Epithelial cell of esophagus (primary cell): Measurements from ENCODE around the gene HMCN1.
"Not testable (repeated sequence)": the region's sequence is repeated elsewhere in the genome, so short reads cannot be mapped to it uniquely, and the experiment has no call there.

Source experiments
- DNase-seq: peaks from one replicate; pipeline ENCODE4 v3.0.0; 2010; ENCODE audit warnings: low read depth
- H3K4me3 ChIP-seq: 2 replicates; pipeline ENCODE4 v1.5.1; 2011; ENCODE audit warnings: mild to moderate bottlenecking, low read length, control low read depth
- TF ChIP-seq, protein P1 (sequence below): IDR thresholded peaks from 2 replicates; pipeline ENCODE4 v1.5.1; 2011; ENCODE audit warnings: low read depth, mild to moderate bottlenecking, low read length, control low read depth, inconsistent platforms; ENCODE audit not compliant: insufficient read depth; ENCODE audit errors: missing control alignments

HMCN1 gene

DNA sequence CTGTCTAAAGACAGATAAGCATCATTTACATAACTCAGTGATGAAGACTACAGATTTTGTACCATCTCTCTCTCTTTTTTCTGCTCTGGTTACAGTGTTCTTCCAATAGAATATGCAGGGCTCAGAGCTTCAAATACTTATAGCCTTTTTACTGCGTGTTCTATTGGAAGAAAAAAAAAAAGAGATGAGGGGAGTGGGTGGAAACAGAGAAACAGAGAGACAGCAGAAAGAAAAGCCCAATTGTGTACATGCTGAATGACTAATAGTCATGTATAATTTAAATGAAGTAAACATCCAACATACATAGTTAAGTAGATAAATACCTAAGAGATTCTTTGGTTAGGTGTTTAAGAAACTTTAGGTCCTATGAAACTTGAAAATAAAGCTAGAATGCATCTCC, 151.9 kb downstream of the HMCN1 start:
- no peak for DNase-seq
- TF ChIP-seq, protein P1, sequence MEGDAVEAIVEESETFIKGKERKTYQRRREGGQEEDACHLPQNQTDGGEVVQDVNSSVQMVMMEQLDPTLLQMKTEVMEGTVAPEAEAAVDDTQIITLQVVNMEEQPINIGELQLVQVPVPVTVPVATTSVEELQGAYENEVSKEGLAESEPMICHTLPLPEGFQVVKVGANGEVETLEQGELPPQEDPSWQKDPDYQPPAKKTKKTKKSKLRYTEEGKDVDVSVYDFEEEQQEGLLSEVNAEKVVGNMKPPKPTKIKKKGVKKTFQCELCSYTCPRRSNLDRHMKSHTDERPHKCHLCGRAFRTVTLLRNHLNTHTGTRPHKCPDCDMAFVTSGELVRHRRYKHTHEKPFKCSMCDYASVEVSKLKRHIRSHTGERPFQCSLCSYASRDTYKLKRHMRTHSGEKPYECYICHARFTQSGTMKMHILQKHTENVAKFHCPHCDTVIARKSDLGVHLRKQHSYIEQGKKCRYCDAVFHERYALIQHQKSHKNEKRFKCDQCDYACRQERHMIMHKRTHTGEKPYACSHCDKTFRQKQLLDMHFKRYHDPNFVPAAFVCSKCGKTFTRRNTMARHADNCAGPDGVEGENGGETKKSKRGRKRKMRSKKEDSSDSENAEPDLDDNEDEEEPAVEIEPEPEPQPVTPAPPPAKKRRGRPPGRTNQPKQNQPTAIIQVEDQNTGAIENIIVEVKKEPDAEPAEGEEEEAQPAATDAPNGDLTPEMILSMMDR = no peak
- no peak overlapping the region for H3K4me3 ChIP-seq

DNA sequence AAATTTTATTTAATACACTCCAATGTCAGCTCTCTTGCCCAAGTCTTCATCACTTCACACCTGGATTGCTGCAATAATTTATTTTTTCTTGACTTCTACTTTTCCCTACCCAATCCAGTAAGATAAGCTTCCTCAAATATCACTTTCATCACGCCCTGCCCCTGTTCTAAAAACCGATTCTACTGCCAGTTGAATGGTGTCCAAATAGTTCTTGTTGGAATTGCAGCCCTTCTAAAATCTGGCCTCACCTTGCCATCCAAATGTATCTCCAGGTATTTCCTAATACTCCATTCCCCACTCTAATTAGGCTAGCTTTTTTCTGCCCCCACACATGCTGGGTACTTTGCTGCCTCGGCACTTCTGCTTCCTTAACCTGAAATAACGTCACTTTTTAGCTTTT, 152.5 kb downstream of the HMCN1 start:
- TF ChIP-seq, protein P1 = no peak
- no peak overlapping the region for H3K4me3 ChIP-seq
- no peak for DNase-seq

DNA sequence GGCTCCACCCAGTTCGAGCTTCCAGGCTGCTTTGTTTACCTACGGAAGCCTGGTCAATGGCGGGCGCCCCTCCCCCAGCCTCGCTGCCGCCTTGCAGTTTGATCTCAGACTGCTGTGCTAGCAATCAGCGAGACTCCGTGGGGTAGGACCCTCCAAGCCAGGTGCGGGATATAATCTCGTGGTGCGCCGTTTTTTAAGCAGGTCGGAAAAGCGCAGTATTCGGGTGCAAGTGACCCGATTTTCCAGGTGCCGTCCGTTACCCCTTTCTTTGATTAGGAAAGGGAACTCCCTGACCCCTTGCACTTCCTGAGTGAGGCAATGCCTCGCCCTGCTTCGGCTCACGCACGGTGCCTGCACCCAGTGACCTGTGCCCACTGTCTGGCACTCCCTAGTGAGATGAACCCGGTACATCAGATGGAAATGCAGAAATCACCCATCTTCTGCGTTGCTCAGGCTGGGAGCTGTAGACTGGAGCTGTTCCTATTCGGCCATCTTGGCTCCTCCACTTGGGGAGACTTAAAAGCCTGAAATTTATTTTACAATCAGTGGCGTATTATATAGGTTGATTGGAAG, 158.7 kb downstream of the HMCN1 start:
- DNase-seq = not testable (repeated sequence)

DNA sequence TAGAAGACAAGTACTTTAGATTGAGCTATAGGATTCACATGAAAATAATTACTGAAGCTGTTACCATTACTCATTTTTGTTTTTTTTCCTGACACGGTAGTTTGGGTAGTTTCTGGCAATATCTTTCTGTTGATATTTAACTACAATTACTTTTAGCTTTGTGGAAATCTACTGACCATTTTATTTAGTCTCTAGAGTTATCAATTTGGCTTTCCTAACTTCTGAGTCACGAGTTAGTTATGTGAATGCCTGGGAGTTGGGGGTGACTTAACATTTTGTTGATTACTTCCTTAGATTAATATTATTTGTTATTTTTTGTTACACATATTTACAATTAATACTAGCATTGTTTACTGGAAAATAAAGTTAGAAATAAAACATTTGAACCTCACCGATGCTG, 160.6 kb downstream of the HMCN1 start:
- DNase-seq = no peak
- no peak overlapping the region for H3K4me3 ChIP-seq
- TF ChIP-seq, protein P1 = no peak

More for the DNA sequence above, 158.7 kb downstream of the HMCN1 start:
- H3K4me3 ChIP-seq = not testable (repeated sequence)

DNA sequence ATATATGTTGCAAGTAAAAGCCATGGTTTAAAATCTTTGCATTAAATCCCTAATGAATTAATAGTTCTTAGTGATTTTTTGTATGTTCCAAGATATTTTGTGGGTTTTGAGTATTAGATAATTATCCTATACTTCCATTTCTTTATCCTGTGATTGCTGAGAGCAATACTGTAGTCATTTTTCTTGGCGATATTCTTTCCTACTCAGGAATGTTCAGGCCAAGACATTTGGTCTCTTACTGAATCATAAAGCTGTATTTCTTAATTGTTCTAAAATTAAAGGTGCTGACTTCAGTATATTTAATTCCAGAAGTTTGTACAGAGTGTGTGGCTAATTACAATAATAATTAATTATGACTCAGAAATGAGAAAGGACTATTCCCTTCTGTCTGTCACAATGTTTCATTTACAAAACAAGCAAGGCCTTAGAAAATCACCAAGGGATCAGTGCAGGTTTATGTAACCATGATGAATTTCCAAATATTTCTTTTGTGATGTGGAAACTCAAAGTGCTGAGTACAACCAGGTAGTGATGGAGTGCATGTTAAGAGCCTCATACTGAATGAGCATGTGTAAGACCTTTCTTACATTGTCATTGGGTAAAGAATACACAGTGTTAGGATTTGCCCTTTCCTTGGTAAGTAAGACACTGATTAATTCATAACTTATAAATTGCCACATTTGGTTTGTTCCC, 161.2 kb downstream of the HMCN1 start:
- no peak overlapping the region for H3K4me3 ChIP-seq
- TF ChIP-seq, protein P1 = no peak
- peak; percentile 6 for DNase-seq

DNA sequence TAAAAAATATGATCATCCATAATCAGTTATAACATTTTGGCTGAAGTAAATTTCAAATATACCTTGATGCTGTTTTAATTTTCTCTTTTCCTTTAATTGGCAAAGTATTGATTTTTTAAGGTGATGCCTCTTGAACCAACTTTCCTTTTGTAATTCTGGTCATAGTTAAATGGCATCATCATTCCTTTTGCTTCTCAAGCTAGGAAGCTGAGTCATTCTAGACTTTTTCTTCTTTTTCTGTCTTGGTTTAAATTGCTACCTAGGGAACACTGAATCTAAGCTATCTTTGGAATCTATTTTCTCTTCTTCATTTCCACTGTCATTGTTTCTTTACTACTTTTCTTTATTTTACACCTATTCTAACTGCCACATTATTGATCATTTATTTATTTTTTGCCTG, 162.7 kb downstream of the HMCN1 start:
- no peak for DNase-seq
- TF ChIP-seq, protein P1 = no peak
- H3K4me3 ChIP-seq = no peak overlapping the region

DNA sequence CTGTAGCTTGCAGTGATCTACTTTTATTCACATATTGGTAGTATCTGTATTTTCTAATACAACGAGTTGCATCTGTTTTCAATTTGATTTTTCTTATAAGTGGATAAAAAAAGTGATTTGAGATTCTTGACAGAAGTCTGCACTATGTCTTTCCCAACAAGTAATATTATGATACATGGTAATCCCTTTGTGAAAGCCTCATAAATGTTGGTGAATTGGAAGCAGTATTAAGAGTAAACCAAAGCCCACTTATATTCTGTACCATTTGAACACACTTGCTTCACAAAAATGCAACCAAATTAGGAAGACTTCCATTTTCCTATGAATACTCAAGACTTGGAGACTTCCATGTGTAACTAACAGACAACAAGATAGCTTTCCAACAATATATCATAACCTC, 172.0 kb downstream of the HMCN1 start:
- TF ChIP-seq, protein P1 = no peak
- H3K4me3 ChIP-seq = no peak overlapping the region
- no peak for DNase-seq
